Posterior cingulate gyrus (tissue), 11 donors: Measurements from ENCODE around the gene CHRFAM7A.
"Not testable (repeated sequence)": the region's sequence is repeated elsewhere in the genome, so short reads cannot be mapped to it uniquely, and the experiment has no call there.

Experiments
- DNase-seq, 10 donors: peaks; one replicate each; pipeline versions ENCODE4 v3.0.0 to v3.0.0-alpha.2; 2020 to 2021; ENCODE audit warnings: mixed read lengths in 3 of 10
- intact Hi-C: fragments of 100-400 bp; cut with DNase I; formaldehyde crosslinking; loops from one replicate; pipeline ENCODE4 v1.15.1; 2023

The CHRFAM7A gene

GRCh38 chr15:30392766-30393663, at the start of gene CHRFAM7A:
TSS of gene CHRFAM7A (minus strand) at chr15:30393540. CDS start at chr15:30383351, 10,189 bp downstream.
- peak in 1 of 10 donors; percentile 28 for DNase-seq
- intact Hi-C loops = not testable (repeated sequence)

GRCh38 chr15:30438348-30438747, 45.0 kb upstream of the CHRFAM7A start:
- intact Hi-C loops, DNase-seq: not testable (repeated sequence)

- DNase-seq = peak in 1 of 10 donors; percentile 3
- intact Hi-C loops = not testable (repeated sequence)
These were observed 42.5 kb upstream of the CHRFAM7A start for GRCh38 chr15:30435878-30436277.

DNA sequence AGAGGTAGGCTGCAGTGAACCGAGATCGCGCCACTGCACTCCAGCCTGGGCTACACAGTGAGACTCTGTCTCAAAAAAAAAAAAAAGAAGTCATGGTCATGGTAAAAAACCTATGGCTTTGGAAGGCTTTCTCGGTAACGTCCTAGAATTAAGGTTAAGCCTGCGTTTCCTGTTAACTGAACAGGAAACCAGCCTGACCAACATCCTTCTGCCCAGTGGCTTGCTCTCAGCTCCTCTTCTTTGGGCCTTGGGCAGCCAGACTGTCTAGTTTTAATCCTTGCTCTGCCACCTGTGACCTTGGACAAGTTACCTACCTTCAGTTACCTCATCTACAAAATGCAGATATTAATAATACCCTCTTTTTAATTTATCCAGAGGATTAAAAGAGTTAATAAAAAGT, 27.4 kb upstream of the CHRFAM7A start:
- intact Hi-C loops = not testable (repeated sequence)
- DNase-seq = peak in 3 of 10 donors; percentile 5 to 16 (median 8)

DNA sequence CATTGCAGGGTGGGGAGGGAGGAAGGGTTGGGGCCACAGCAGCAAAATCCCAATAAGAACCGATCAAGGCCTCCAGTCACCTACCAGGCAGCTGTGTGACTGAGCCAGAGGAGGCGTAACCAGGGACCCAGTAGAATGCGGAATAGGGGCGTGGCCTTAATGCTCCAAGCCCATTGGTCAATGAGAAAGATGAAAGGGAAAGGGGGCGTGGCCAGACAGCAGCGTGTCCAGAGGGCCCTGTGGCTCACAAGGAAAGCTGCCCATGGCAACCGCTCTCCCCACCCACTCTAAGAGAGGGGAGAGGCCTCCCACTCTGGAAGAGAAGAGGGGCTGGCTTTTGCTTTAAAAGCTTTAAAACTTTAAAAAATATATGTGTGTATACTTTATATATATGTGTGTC, 20.8 kb upstream of the CHRFAM7A start, which contains the start of gene GOLGA8R:
Gene GOLGA8R, minus strand, starts transcription at position 101 of the 400 bp plus-strand sequence. Its CDS starts 98 bp downstream, at position 3.
- intact Hi-C loops, DNase-seq: not testable (repeated sequence)

- intact Hi-C loops = not testable (repeated sequence)
- peak in 3 of 10 donors; percentile 4 to 49 (median 36) for DNase-seq
These were observed 14.3 kb upstream of the CHRFAM7A start for GRCh38 chr15:30407636-30408035.

DNA sequence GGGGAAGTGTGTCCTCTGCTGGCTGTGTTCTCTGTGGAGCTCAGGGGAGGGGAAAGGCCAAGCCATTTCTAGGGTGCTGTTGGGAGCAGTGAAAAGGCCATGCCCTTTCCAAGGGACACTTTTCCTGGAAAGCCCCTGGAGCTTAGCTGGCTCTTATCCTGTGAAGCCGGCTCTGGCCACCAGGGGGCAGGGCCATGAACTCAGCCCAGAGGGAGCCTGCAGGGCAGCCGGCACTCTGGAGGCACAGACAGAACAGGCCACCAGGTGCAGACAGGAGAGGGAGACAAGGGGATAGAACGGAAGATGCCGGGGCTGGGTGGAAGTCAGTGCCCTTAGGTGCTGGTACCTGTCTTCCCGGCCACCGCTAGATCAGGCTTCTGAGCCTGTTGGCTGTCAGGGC, 5.6 kb upstream of the CHRFAM7A start:
- intact Hi-C loops = not testable (repeated sequence)
- peak in 8 of 10 donors; percentile 12 to 91 (median 49) for DNase-seq

DNA sequence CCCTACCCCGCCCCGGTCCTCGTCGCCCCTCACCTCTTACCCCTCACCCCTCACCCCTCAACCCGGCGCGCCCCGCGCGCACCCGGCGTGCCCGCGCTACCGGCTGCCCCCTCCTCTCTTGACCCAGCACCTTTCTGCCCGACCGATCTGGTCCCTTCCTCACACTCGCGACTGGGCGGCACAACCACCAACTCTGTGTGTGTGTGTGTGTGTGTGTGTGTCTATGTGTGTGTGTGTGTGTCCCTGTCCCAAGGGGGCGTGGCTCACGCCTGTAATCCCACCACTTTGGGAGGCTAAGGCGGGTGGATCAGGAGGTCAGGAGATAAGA, 288 bp upstream of the CHRFAM7A start:
- intact Hi-C loops, DNase-seq: not testable (repeated sequence)

DNA sequence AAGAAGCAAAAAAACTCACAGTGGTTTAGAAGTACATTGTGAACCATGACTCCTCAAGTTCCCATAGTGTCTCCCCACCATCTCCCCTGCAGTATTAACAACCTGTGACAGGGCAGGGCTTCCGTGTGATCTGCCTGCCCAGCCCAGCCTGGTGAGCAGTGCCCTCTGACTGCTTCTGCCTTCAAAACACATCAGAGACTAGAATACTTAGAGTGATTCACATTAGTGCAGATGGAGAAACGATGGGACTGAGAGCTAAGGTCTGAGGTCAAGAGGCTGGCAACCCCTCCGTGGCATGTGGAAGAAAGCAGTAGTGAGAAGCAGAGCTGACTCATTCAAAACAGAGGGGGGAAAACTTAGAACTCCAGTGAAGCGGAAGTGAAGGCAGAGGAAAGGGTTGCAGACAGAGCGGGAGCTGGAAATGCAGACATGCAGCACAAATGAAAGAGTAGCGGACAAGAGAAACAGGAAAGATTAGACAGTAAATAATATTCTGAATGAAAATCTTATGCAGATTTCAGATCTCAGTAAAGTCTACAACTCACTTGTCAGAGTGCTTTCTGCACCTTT, 6.9 kb downstream of the CHRFAM7A start:
- intact Hi-C loops, DNase-seq: not testable (repeated sequence)

DNA sequence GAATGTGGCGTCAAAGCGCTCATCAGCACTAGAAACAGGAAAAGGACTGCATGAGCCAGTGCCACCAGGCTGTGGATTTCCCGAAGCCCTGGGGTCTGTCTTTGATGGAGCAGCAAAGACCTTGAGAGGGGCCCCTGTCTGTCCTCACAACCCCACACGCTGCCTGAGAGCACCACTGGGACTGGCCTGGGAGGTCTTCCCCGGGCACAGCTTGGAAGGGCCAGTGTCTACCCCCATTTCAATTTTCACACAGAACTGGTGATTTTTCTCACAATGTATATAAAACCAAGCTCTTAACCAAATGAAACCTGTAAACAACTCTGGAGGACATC, 16.3 kb downstream of the CHRFAM7A start:
- DNase-seq, intact Hi-C loops: not testable (repeated sequence)

GRCh38 chr15:30376375-30377081, 16.8 kb downstream of the CHRFAM7A start:
- intact Hi-C loops, DNase-seq: not testable (repeated sequence)

GRCh38 chr15:30375872-30376271, 17.5 kb downstream of the CHRFAM7A start:
- intact Hi-C loops = not testable (repeated sequence)
- peak in 2 of 10 donors; percentile 15 to 18 for DNase-seq

DNA sequence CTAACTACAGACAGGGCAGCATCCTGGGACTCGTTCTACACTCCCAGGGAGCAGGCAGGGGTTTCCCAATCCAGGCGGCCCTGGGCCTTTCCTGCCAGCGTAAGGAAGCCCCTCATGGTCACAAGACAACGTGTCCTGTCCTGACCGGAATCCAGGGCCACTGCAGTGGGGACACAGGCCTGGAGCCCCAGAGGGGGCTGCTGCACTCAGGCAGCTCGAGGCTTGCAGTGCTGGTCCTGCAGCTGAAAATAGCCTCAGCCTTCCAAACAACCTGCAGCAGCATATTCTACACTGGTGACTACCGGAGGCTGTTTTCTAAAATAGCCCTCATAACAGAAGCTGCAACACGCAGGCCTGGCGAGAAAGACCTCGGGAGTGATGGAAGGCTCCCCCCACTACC, 18.5 kb downstream of the CHRFAM7A start:
- intact Hi-C loops = not testable (repeated sequence)
- peak in 3 of 10 donors; percentile 19 to 77 (median 30) for DNase-seq

DNA sequence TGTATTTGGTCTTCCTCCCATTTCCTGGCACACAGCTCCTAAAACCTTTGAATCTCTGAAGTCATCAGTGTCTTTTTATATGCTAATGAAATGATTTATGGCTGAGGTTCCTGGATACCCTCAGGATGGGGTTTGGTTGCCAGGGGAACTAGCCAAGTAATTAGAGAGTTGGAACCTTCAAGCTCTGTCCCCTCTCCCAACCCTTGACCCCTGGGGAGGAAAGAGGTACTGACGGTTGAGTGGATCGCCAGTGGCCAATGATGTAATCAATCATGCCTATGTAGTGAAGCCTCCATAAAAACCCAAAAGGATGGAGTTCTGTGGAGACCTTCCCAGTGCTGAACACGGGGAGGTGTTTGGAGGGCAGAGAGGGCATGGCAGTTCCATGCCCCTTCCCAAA, 25.1 kb downstream of the CHRFAM7A start:
- DNase-seq, intact Hi-C loops: not testable (repeated sequence)

DNA sequence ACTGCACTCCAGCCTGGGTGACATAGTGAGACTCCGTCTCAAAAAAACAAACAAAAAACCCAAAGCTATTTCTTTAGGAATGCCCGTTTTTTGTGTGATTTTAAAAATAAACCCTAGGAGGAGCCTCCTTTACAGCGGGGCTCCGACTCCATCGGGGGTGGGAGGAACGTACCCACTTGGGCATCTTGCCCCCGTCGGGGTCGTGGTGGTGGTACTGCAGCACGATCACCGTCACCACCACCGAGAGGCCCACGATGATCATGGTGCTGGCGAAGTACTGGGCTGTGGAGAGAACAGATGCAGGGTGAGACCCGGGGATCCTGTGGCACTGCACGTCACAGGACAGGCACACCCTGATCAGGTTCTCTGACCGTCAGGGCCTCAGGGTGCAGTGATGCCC, 26.1 kb downstream of the CHRFAM7A start:
- intact Hi-C loops = not testable (repeated sequence)
- DNase-seq = peak in 3 of 10 donors; percentile 43 to 60 (median 52)

DNA sequence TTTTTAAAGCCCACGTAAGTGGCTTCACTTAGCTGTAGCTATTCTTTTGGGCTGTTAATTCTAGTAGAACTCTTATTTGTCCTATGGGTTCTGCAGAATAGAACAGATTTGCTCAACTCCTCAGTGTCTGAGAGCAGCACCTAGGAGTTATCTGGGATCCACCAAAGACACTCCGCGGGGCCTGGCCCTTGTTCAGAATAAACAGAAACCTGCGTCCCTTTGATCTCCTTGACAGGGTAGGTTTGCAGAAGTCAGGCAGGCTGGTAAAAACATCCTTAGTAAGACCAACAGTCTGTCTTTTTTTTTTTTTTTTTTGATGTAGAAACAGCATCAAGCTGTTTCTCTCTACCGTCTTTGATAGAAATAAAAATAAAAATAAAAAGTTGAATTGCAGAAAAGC, 31.9 kb downstream of the CHRFAM7A start:
- intact Hi-C loops, DNase-seq: not testable (repeated sequence)

DNA sequence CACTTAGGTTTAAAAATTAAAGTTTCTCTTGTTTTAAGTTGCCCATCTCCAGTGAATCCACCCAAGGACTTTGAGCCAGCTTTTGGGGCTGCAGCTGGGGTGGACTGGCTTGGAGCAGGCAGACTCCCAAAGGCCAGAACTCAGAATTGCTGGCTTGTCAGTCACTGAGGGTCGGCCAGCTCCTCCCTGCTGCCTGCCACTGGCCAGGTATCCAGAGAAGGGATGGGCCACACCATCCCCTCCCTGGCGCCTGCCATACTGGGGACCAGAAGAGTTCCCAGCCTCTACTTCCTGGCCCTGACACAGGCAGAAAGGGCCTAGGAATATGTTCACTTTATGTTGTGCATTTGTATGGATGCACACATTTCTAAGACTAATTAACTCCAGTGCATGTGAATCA, 32.4 kb downstream of the CHRFAM7A start:
- DNase-seq, intact Hi-C loops: not testable (repeated sequence)

- intact Hi-C loops = not testable (repeated sequence)
- peak in 2 of 10 donors; percentile 35 to 56 for DNase-seq
These were observed 38.3 kb downstream of the CHRFAM7A start for GRCh38 chr15:30355043-30355442.

DNA sequence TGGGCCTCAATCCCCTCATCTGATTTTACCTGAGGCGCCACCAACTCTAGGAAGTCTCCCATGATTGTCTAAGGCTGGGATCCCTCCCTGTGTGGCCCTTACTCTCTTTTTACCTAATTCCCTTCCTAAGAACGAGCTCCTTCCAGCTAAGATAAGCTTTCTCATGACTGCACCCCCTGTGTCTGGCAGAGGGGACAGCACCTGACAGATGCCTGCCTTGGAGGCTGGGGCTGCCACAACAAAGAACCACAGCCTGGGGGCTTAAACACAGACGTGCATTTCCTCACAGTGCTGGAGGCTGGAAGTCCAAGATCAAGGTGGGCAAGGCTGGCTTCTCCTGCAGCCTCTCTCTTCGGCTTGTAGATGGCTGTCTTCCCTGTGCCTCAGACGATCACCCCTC, 43.5 kb downstream of the CHRFAM7A start:
- DNase-seq, intact Hi-C loops: not testable (repeated sequence)

GRCh38 chr15:30336584-30336983, 56.8 kb downstream of the CHRFAM7A start:
- intact Hi-C loops, DNase-seq: not testable (repeated sequence)

- DNase-seq, intact Hi-C loops: not testable (repeated sequence)
These were observed 59.2 kb downstream of the CHRFAM7A start for GRCh38 chr15:30334152-30334551.
